GM23338 (cell line): ENCODE measurements around the gene HIVEP3. TPM values are rescaled to one million over a fixed set of nuclear protein-coding genes. Genes with fewer than 3 reads are reported as not detected.

Experiments
- ETS1 ChIP-seq: IDR thresholded peaks from 2 replicates; pipeline ENCODE4 v1.6.1; 2016; ENCODE audit warnings: antibody characterized with exemption
- JUNB ChIP-seq: IDR thresholded peaks from one replicate; pipeline ENCODE4 v1.6.1; 2016; ENCODE audit warnings: antibody characterized with exemption; ENCODE audit not compliant: unreplicated experiment
- NANOG ChIP-seq: IDR thresholded peaks from 2 replicates; pipeline ENCODE4 v1.6.1; 2016; ENCODE audit warnings: antibody characterized with exemption, borderline replicate concordance
- POLR2AphosphoS5 ChIP-seq: IDR thresholded peaks from 2 replicates; pipeline ENCODE4 v1.6.1; 2016; ENCODE audit warnings: antibody characterized with exemption, low read depth
- REST ChIP-seq: IDR thresholded peaks from one replicate; pipeline ENCODE4 v1.6.1; 2018; ENCODE audit warnings: antibody characterized with exemption; ENCODE audit not compliant: unreplicated experiment
- STAT1 ChIP-seq: IDR thresholded peaks from one replicate; pipeline ENCODE4 v1.6.1; 2016; ENCODE audit warnings: antibody characterized with exemption; ENCODE audit not compliant: unreplicated experiment
- ZNF462 ChIP-seq: fragments of 250-450 bp; sonication (Bioruptor Pico); IDR thresholded peaks from 2 replicates; pipeline ENCODE4 v1.5.0; 2020; ENCODE audit warnings: mild to moderate bottlenecking, moderate library complexity
- polyA plus RNA-seq: library from polyadenylated mRNA; unstranded; fragments of >200 nt; fragmentation: Nextera tagmentation; extraction: Ambion mirVana; gene quantifications from 2 replicates; pipeline ENCODE4 v1.2.1, GENCODE V29; 2016
- total RNA-seq: library from RNA; depleted of rRNA; stranded (reverse); fragments of >200 nt; shearing (Covaris generic); gene quantifications from 2 replicates; pipeline ENCODE4 v1.2.3, GENCODE V29; 2014

Gene HIVEP3
- total and polyA plus RNA-seq, 2 experiments from 2014 or later, result 0.14 to 0.24 TPM

- TF ChIP-seq ZNF462 (CRISPR knock-in tag) (no peak), REST (no peak), STAT1 (no peak), JUNB (no peak), POLR2AphosphoS5 (no peak), ETS1 (no peak), NANOG (no peak)
Observed at GRCh38 chr1:41935226-41935625, 16.5 kb upstream of the HIVEP3 start (continued).
